GM12878 (cell line): ENCODE measurements around the gene EPB41. TPM values are rescaled to one million over a fixed set of nuclear protein-coding genes. Genes with fewer than 3 reads are reported as not detected.

Experiments used
- ATAC-seq: fragments of 200-7000 bp; cut with Tn5 transposase; 3 replicates; pipeline ENCODE4 v1.9.1; 2020; ENCODE audit warnings: mild to moderate bottlenecking, moderate library complexity
- BruUV-seq: library from RNA; stranded (reverse); fragments of 400-500 nt; replicated peaks from 2 replicates; lab custom pipeline; 2021; lab: Mats Ljungman, UMichigan
- CTCF ChIA-PET: fragments of 300-600 bp; sonication (Branson Sonifier 250); formaldehyde crosslinking; extraction: SDS; loops from one replicate; lab custom pipeline; 2021; ENCODE audit warnings: inconsistent platforms; lab: Yijun Ruan, JAX
- POLR2A ChIA-PET: fragments of 350-600 bp; formaldehyde crosslinking; extraction: SDS; loops from one replicate; lab custom pipeline; 2021; ENCODE audit warnings: inconsistent platforms; lab: Charles Lee
- RAD21 ChIA-PET: fragments of 300-600 bp; sonication (Branson Sonifier 250); formaldehyde crosslinking; loops from one replicate; lab custom pipeline; 2023; ENCODE audit warnings: antibody characterized with exemption; ENCODE audit not compliant: unreplicated experiment; lab: Charles Lee
- SMC1A ChIA-PET: fragments of 300-600 bp; sonication (Branson Sonifier 250); formaldehyde crosslinking; loops from one replicate; lab custom pipeline; 2023; ENCODE audit not compliant: unreplicated experiment, uncharacterized antibody; lab: Charles Lee
- DNase-seq: peaks from one replicate; pipeline ENCODE4 v3.0.0-alpha.2; 2011; ENCODE audit warnings: low read depth, low spot score
- FAIRE-seq: peaks from 3 replicates; lab custom pipeline; 2011; peaks lifted over from hg19 to GRCh38; lab: Jason Lieb, UNC
- H2AFZ ChIP-seq: 2 replicates; pipeline ENCODE4 v1.6.0; 2011; ENCODE audit warnings: low read depth, low read length, control low read depth; ENCODE audit not compliant: control insufficient read depth
- H3K27ac ChIP-seq: 2 replicates; pipeline ENCODE4 v1.5.1; 2011; ENCODE audit warnings: control low read depth; ENCODE audit not compliant: control insufficient read depth, insufficient read depth
- H3K27me3 ChIP-seq, 2 experiments: replicated peaks in 1 of 2; 2 replicates each; pipeline versions ENCODE4 v1.6.0 to v1.6.1; 2011; ENCODE audit warnings: low read length in 1 of 2; ENCODE audit not compliant: control insufficient read depth in 2 of 2, insufficient read depth in 2 of 2
- H3K36me3 ChIP-seq, 2 experiments: 2 replicates each; pipeline ENCODE4 v1.5.1; 2011; ENCODE audit warnings: low read length in 1 of 2; ENCODE audit not compliant: control insufficient read depth in 2 of 2, insufficient read depth in 2 of 2
- H3K4me1 ChIP-seq: 2 replicates; pipeline ENCODE4 v1.6.1; 2011; ENCODE audit warnings: mild to moderate bottlenecking, low read length, moderate library complexity, mixed read lengths; ENCODE audit not compliant: control insufficient read depth, insufficient read depth
- H3K4me2 ChIP-seq: 2 replicates; pipeline ENCODE4 v1.6.0; 2011; ENCODE audit warnings: control low read depth; ENCODE audit not compliant: control insufficient read depth, insufficient read depth
- H3K4me3 ChIP-seq: fragments of 200-600 bp; sonication (generic); 2 replicates; pipeline ENCODE4 v1.5.1; 2016
- H3K79me2 ChIP-seq: 2 replicates; pipeline ENCODE4 v1.6.0; 2011; ENCODE audit warnings: low read length; ENCODE audit not compliant: control insufficient read depth, insufficient read depth
- H3K9ac ChIP-seq: 2 replicates; pipeline ENCODE4 v1.8.0; 2011; ENCODE audit warnings: low read length, control low read depth, mixed read lengths; ENCODE audit not compliant: control insufficient read depth, insufficient read depth
- H3K9me3 ChIP-seq: replicated peaks from 3 replicates; pipeline ENCODE4 v1.5.1; 2011; ENCODE audit warnings: mild to moderate bottlenecking, low read length; ENCODE audit not compliant: control insufficient read depth, insufficient read depth
- H4K20me1 ChIP-seq: 2 replicates; pipeline ENCODE4 v1.6.0; 2011; ENCODE audit not compliant: control insufficient read depth, insufficient read depth
- IKZF2 ChIP-seq, 2 experiments: fragments of 450-650 bp; IDR thresholded peaks; 2 replicates each; pipeline ENCODE4 v1.6.1; 2017; ENCODE audit warnings: mild to moderate bottlenecking in 2 of 2, moderate library complexity in 2 of 2
- MEF2B ChIP-seq: fragments of 450-650 bp; IDR thresholded peaks from 2 replicates; pipeline ENCODE4 v1.6.1; 2018; ENCODE audit warnings: mild to moderate bottlenecking, moderate library complexity; ENCODE audit not compliant: partially characterized antibody, poor library complexity, severe bottlenecking
- WGBS: methylation state at CpG from one replicate; pipeline ENCODE4 v1.1.6; 2016; ENCODE audit warnings: low lambda C conversion rate; ENCODE audit not compliant: insufficient replicate concordance, insufficient coverage; ENCODE audit errors: missing lambda C conversion rate; 5-methylcytosine and 5-hydroxymethylcytosine counted together
- in situ Hi-C: fragments of 300-500 bp; cut with MboI; formaldehyde crosslinking; loops from 9 replicates; pipeline ENCODE4 v1.14.3; 2018; ENCODE audit warnings: mixed read lengths
- intact Hi-C: fragments of 100-400 bp; cut with micrococcal nuclease; formaldehyde crosslinking; loops from one replicate; pipeline ENCODE4 v1.14.2; 2022; ENCODE audit not compliant: unreplicated experiment
- polyA plus RNA-seq, 11 experiments: library from polyadenylated mRNA; depleted of rRNA in 4 of 11; unstranded in 6 of 11; stranded (reverse) in 5 of 11; fragments of >200 nt; fragmentation: Nextera tagmentation in 4 of 11; fragmentation: Illumina TruSeq in 1 of 11; extraction: Ambion mirVana in 4 of 11; extraction: Trizol in 1 of 11; gene quantifications; 1 replicate in 1 of 11; 2 replicates in 10 of 11; pipeline versions ENCODE4 v1.2.1 to v1.2.3, GENCODE V29; 2011 to 2016; ENCODE audit warnings: inconsistent platforms in 2 of 11, missing spikeins in 2 of 11, low read depth in 1 of 11
- total RNA-seq, 4 experiments: library from RNA; depleted of rRNA in 3 of 4; stranded (reverse); fragments of >200 nt in 3 of 4; fragmentation: Illumina TruSeq in 1 of 4; extraction: Trizol in 1 of 4; gene quantifications; 2 replicates each; pipeline versions ENCODE4 v1.2.1 to v1.2.3, GENCODE V29; 2013 to 2021
- TF ChIP-seq, protein P1 (sequence below): fragments of 450-650 bp; IDR thresholded peaks from 2 replicates; pipeline ENCODE4 v1.6.1; 2017; ENCODE audit warnings: mild to moderate bottlenecking

Gene EPB41
- total and polyA plus RNA-seq, 10 of the 15 experiments (the other 5 are each of a cell fraction or from before 2014, with no cell fraction given): 1.1 to 77.6 (median 58.8) TPM

DNA sequence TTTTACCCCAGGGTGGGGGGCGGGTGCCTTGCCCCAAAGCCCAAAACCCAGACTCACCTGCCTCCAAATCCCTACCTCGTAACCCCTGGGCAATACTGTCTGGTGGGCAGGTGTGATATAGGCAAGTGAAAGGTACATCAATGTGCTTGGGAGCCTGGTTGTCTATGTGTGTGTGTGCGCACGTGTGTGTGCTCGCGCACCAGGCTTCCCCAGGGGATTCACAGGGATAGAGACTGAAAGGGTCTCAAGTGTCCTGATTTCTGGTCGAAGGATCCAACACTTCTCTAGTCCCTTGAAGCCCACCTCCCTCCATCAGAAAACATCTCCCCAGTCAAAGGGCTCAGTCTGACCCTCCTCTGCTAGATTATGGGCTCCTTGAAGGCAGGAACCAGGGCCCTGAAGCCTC, 28.9 kb upstream of the EPB41 start:
- H2AFZ ChIP-seq: no peak overlapping the region; the same call in 1 of the 2 replicates
- H3K4me2 ChIP-seq: peak overlapping the region; percentile 43; the same call in 1 of the 2 replicates
- TF ChIP-seq, protein P1, sequence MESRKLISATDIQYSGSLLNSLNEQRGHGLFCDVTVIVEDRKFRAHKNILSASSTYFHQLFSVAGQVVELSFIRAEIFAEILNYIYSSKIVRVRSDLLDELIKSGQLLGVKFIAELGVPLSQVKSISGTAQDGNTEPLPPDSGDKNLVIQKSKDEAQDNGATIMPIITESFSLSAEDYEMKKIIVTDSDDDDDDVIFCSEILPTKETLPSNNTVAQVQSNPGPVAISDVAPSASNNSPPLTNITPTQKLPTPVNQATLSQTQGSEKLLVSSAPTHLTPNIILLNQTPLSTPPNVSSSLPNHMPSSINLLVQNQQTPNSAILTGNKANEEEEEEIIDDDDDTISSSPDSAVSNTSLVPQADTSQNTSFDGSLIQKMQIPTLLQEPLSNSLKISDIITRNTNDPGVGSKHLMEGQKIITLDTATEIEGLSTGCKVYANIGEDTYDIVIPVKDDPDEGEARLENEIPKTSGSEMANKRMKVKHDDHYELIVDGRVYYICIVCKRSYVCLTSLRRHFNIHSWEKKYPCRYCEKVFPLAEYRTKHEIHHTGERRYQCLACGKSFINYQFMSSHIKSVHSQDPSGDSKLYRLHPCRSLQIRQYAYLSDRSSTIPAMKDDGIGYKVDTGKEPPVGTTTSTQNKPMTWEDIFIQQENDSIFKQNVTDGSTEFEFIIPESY: peak; percentile 63; the same call in 1 of the 2 replicates
- TF ChIP-seq IKZF2 (IDR thresholded peaks at IDR 0.05) (no peak), MEF2B (peak; percentile 7)
- no peak overlapping the region for H3K9ac ChIP-seq
- CTCF ChIA-PET: interaction anchor here (0.6 to 13.7 kb wide), 10 partner anchors 8 to 526 kb away, joined by 3 to 547 read pairs (median 6); no protein-coding TSS in a partner anchor
- POLR2A ChIA-PET: interaction anchor here (0.6 to 4.3 kb wide), 16 partner anchors 17 to 1341 kb away, joined by 3 to 35 read pairs (median 7); partner anchors contain the start of genes EPB41, RNU11, SRSF4 and TAF12
- H3K36me3 ChIP-seq: no peaks in the 10 kb centered on the region
- FAIRE-seq (no peak), DNase-seq (no peak), ATAC-seq (no peak)
- SMC1A ChIA-PET: interaction anchor here (0.7 to 12.0 kb wide), 10 partner anchors 8 to 316 kb away, joined by 3 to 315 read pairs (median 6); partner anchors contain the start of genes EPB41 and YTHDF2
- H3K4me3 ChIP-seq: no peak overlapping the region
- no peaks in the 10 kb centered on the region for H4K20me1 ChIP-seq
- peaks cover 13% of the 10 kb centered on the region for H3K79me2 ChIP-seq
- H3K27me3 ChIP-seq: no peaks in the 10 kb centered on the region
- peaks cover 34% of the 10 kb centered on the region for H3K4me1 ChIP-seq
- H3K27ac ChIP-seq: no peak overlapping the region
- no TSS peak for BruUV-seq
- intact Hi-C loops: no loop called here
- RAD21 ChIA-PET: interaction anchor here (0.5 to 11.7 kb wide), 19 partner anchors 25 to 515 kb away, joined by 3 to 284 read pairs (median 5); partner anchors contain the start of genes EPB41, GMEB1, MECR and SRSF4
- H3K9me3 ChIP-seq: no peaks in the 10 kb centered on the region
- 64% methylated on average over 7 of the region's 7 CpGs for WGBS
- in situ Hi-C loops: no loop called here
